GM12878 (cell line): Measurements from ENCODE around the gene NME8. TPM values are rescaled to one million over a fixed set of nuclear protein-coding genes. Genes with fewer than 3 reads are reported as not detected.

Experiments used
- ATAC-seq: fragments of 200-7000 bp; cut with Tn5 transposase; 3 replicates; pipeline ENCODE4 v1.9.1; 2020; ENCODE audit warnings: mild to moderate bottlenecking, moderate library complexity
- BruUV-seq: library from RNA; stranded (reverse); fragments of 400-500 nt; replicated peaks from 2 replicates; lab custom pipeline; 2021; lab: Mats Ljungman, UMichigan
- CTCF ChIA-PET: fragments of 300-600 bp; sonication (Branson Sonifier 250); formaldehyde crosslinking; extraction: SDS; loops from one replicate; lab custom pipeline; 2021; ENCODE audit warnings: inconsistent platforms; lab: Yijun Ruan, JAX
- POLR2A ChIA-PET: fragments of 350-600 bp; formaldehyde crosslinking; extraction: SDS; loops from one replicate; lab custom pipeline; 2021; ENCODE audit warnings: inconsistent platforms; lab: Charles Lee
- RAD21 ChIA-PET: fragments of 300-600 bp; sonication (Branson Sonifier 250); formaldehyde crosslinking; loops from one replicate; lab custom pipeline; 2023; ENCODE audit warnings: antibody characterized with exemption; ENCODE audit not compliant: unreplicated experiment; lab: Charles Lee
- SMC1A ChIA-PET: fragments of 300-600 bp; sonication (Branson Sonifier 250); formaldehyde crosslinking; loops from one replicate; lab custom pipeline; 2023; ENCODE audit not compliant: unreplicated experiment, uncharacterized antibody; lab: Charles Lee
- DNase-seq: peaks from one replicate; pipeline ENCODE4 v3.0.0-alpha.2; 2011; ENCODE audit warnings: low read depth, low spot score
- FAIRE-seq: peaks from 3 replicates; lab custom pipeline; 2011; peaks lifted over from hg19 to GRCh38; lab: Jason Lieb, UNC
- H2AFZ ChIP-seq: 2 replicates; pipeline ENCODE4 v1.6.0; 2011; ENCODE audit warnings: low read depth, low read length, control low read depth; ENCODE audit not compliant: control insufficient read depth
- H3K27ac ChIP-seq: 2 replicates; pipeline ENCODE4 v1.5.1; 2011; ENCODE audit warnings: control low read depth; ENCODE audit not compliant: control insufficient read depth, insufficient read depth
- H3K27me3 ChIP-seq, 2 experiments: replicated peaks in 1 of 2; 2 replicates each; pipeline versions ENCODE4 v1.6.0 to v1.6.1; 2011; ENCODE audit warnings: low read length in 1 of 2; ENCODE audit not compliant: control insufficient read depth in 2 of 2, insufficient read depth in 2 of 2
- H3K36me3 ChIP-seq, 2 experiments: 2 replicates each; pipeline ENCODE4 v1.5.1; 2011; ENCODE audit warnings: low read length in 1 of 2; ENCODE audit not compliant: control insufficient read depth in 2 of 2, insufficient read depth in 2 of 2
- H3K4me1 ChIP-seq: 2 replicates; pipeline ENCODE4 v1.6.1; 2011; ENCODE audit warnings: mild to moderate bottlenecking, low read length, moderate library complexity, mixed read lengths; ENCODE audit not compliant: control insufficient read depth, insufficient read depth
- H3K4me2 ChIP-seq: 2 replicates; pipeline ENCODE4 v1.6.0; 2011; ENCODE audit warnings: control low read depth; ENCODE audit not compliant: control insufficient read depth, insufficient read depth
- H3K4me3 ChIP-seq: fragments of 200-600 bp; sonication (generic); 2 replicates; pipeline ENCODE4 v1.5.1; 2016
- H3K79me2 ChIP-seq: 2 replicates; pipeline ENCODE4 v1.6.0; 2011; ENCODE audit warnings: low read length; ENCODE audit not compliant: control insufficient read depth, insufficient read depth
- H3K9ac ChIP-seq: 2 replicates; pipeline ENCODE4 v1.8.0; 2011; ENCODE audit warnings: low read length, control low read depth, mixed read lengths; ENCODE audit not compliant: control insufficient read depth, insufficient read depth
- H3K9me3 ChIP-seq: replicated peaks from 3 replicates; pipeline ENCODE4 v1.5.1; 2011; ENCODE audit warnings: mild to moderate bottlenecking, low read length; ENCODE audit not compliant: control insufficient read depth, insufficient read depth
- H4K20me1 ChIP-seq: 2 replicates; pipeline ENCODE4 v1.6.0; 2011; ENCODE audit not compliant: control insufficient read depth, insufficient read depth
- BHLHE40 ChIP-seq, 2 experiments: fragments of 450-650 bp in 1 of 2; IDR thresholded peaks; 2 replicates each; pipeline ENCODE4 v1.6.1; 2011 to 2017; ENCODE audit warnings: low read depth in 2 of 2, borderline replicate concordance in 1 of 2, improper control_type of control experiment in 1 of 2, low read length in 1 of 2, mild to moderate bottlenecking in 1 of 2
- GATAD2B ChIP-seq: fragments of 450-650 bp; conservative IDR thresholded peaks from 2 replicates; pipeline ENCODE4 v1.6.1; 2017; ENCODE audit warnings: low read depth, mild to moderate bottlenecking, moderate library complexity
- HDAC6 ChIP-seq: fragments of 200-600 bp; sonication (generic); IDR thresholded peaks from one replicate; pipeline ENCODE4 v1.8.0; 2017; ENCODE audit warnings: antibody characterized with exemption; ENCODE audit not compliant: unreplicated experiment
- MYB ChIP-seq: fragments of 150-350 bp; IDR thresholded peaks from 2 replicates; pipeline ENCODE4 v1.6.1; 2014; ENCODE audit warnings: mild to moderate bottlenecking, low read depth, low read length, borderline replicate concordance
- PBX3 ChIP-seq: IDR thresholded peaks from 2 replicates; pipeline ENCODE4 v1.6.1; 2011; ENCODE audit warnings: mild to moderate bottlenecking, low read depth, low read length, moderate library complexity; ENCODE audit not compliant: insufficient replicate concordance
- RUNX3 ChIP-seq: IDR thresholded peaks from 2 replicates; pipeline ENCODE4 v1.6.1; 2012; ENCODE audit warnings: low read length, inconsistent platforms
- SPI1 ChIP-seq: IDR thresholded peaks from 2 replicates; pipeline ENCODE4 v1.6.1; 2011; ENCODE audit warnings: low read depth, mild to moderate bottlenecking, low read length, moderate library complexity, borderline replicate concordance; ENCODE audit not compliant: insufficient read depth
- WGBS: methylation state at CpG from one replicate; pipeline ENCODE4 v1.1.6; 2016; ENCODE audit warnings: low lambda C conversion rate; ENCODE audit not compliant: insufficient replicate concordance, insufficient coverage; ENCODE audit errors: missing lambda C conversion rate; 5-methylcytosine and 5-hydroxymethylcytosine counted together
- in situ Hi-C: fragments of 300-500 bp; cut with MboI; formaldehyde crosslinking; loops from 9 replicates; pipeline ENCODE4 v1.14.3; 2018; ENCODE audit warnings: mixed read lengths
- intact Hi-C: fragments of 100-400 bp; cut with micrococcal nuclease; formaldehyde crosslinking; loops from one replicate; pipeline ENCODE4 v1.14.2; 2022; ENCODE audit not compliant: unreplicated experiment
- polyA plus RNA-seq, 11 experiments: library from polyadenylated mRNA; depleted of rRNA in 4 of 11; unstranded in 6 of 11; stranded (reverse) in 5 of 11; fragments of >200 nt; fragmentation: Nextera tagmentation in 4 of 11; fragmentation: Illumina TruSeq in 1 of 11; extraction: Ambion mirVana in 4 of 11; extraction: Trizol in 1 of 11; gene quantifications; 1 replicate in 1 of 11; 2 replicates in 10 of 11; pipeline versions ENCODE4 v1.2.1 to v1.2.3, GENCODE V29; 2011 to 2016; ENCODE audit warnings: inconsistent platforms in 2 of 11, missing spikeins in 2 of 11, low read depth in 1 of 11
- total RNA-seq, 4 experiments: library from RNA; depleted of rRNA in 3 of 4; stranded (reverse); fragments of >200 nt in 3 of 4; fragmentation: Illumina TruSeq in 1 of 4; extraction: Trizol in 1 of 4; gene quantifications; 2 replicates each; pipeline versions ENCODE4 v1.2.1 to v1.2.3, GENCODE V29; 2013 to 2021

The NME8 gene
- total and polyA plus RNA-seq, 10 of the 15 experiments (the other 5 are each of a cell fraction or from before 2014, with no cell fraction given): 0.03 to 3.5 (median 0.52) TPM; not detected in 2

- ChIA-PET SMC1A (interaction anchor here (0.6 to 8.5 kb wide), 20 partner anchors 12 to 395 kb away, joined by 3 to 98 read pairs (median 4); no protein-coding TSS in a partner anchor), CTCF (interaction anchor here (0.6 to 7.5 kb wide), 38 partner anchors 7 to 453 kb away, joined by 3 to 108 read pairs (median 8); no protein-coding TSS in a partner anchor), POLR2A (interaction anchor here (1.9 to 3.2 kb wide), 3 partner anchors 25 to 32 kb away, joined by 4 to 17 read pairs (median 11); no protein-coding TSS in a partner anchor), RAD21 (interaction anchor here (1.0 to 4.4 kb wide), 14 partner anchors 8 to 452 kb away, joined by 3 to 24 read pairs (median 12); no protein-coding TSS in a partner anchor)
- H3K4me3 ChIP-seq: peak overlapping the region; percentile 48
- H4K20me1 ChIP-seq: no peaks in the 10 kb centered on the region
- peaks cover 0 to 4% of the 10 kb centered on the region in 2 experiments; a peak in 2 of 4 replicates for H3K27me3 ChIP-seq
- H3K4me1 ChIP-seq: peaks cover 8% of the 10 kb centered on the region
- 15% methylated on average over 57 of the region's 57 CpGs for WGBS
- no peaks in the 10 kb centered on the region for H3K79me2 ChIP-seq
- TF ChIP-seq BHLHE40 (IDR thresholded peaks at IDR 0.05; ENCODE audit: borderline replicate concordance in 1 of 2, low read depth in 2 of 2, low read length in 1 of 2): peak in 1 of 2 experiments; percentile 5; a peak in 1 of 4 replicates
- no peak for TF ChIP-seq RUNX3
- TF ChIP-seq SPI1: no peak
- TF ChIP-seq HDAC6: peak; percentile 54
- 0 out of 2 replicates have a peak, but pooled peaks have one; percentile 22 for TF ChIP-seq GATAD2B
- TF ChIP-seq MYB: no peak
- TF ChIP-seq PBX3: no peak
- H3K36me3 ChIP-seq: no peaks in the 10 kb centered on the region
- intact Hi-C loops: loop anchor here (5.0 kb wide), 3 partner anchors 106 to 306 kb away; no protein-coding TSS in a partner anchor
- H3K9me3 ChIP-seq: no peaks in the 10 kb centered on the region
- no peak overlapping the region for H3K9ac ChIP-seq
- no peak for DNase-seq
- in situ Hi-C loops: no loop called here
- peak overlapping the region; percentile 23 for H2AFZ ChIP-seq
- H3K27ac ChIP-seq: no peak overlapping the region
- ATAC-seq: peak; percentile 7; the same call in 2 of the 3 replicates
- peak overlapping the region; percentile 51 for H3K4me2 ChIP-seq
- no TSS peak for BruUV-seq
- no peak for FAIRE-seq
Measured at GRCh38 chr7:37916017-37916672, 67.7 kb downstream of the NME8 start.
